Measurements from ENCODE around the gene TUBGCP3.

DNA sequence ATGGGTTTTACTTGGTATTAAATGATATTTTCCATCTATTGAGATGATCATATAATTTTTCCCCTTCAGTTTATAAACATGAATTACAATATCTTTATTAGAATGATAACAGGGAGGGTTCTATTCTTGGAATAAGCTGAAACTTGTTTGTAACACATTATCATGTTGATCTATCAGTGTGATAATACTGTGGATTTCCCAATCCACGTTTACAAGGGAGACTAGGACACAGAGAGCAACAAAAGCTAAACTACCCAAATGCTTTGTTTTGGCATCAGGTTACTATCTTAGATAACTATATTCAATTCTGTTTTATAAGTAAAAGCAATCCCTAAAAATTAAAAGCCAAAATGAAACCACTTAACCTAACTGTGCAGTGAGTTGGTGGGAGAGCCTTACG, 92.5 kb downstream of the TUBGCP3 start:
- TF ChIP-seq MXI1 (conservative IDR thresholded peaks at IDR 0.05; ENCODE audit: poor library complexity, severe bottlenecking) = no peak
- TF ChIP-seq, protein P1, sequence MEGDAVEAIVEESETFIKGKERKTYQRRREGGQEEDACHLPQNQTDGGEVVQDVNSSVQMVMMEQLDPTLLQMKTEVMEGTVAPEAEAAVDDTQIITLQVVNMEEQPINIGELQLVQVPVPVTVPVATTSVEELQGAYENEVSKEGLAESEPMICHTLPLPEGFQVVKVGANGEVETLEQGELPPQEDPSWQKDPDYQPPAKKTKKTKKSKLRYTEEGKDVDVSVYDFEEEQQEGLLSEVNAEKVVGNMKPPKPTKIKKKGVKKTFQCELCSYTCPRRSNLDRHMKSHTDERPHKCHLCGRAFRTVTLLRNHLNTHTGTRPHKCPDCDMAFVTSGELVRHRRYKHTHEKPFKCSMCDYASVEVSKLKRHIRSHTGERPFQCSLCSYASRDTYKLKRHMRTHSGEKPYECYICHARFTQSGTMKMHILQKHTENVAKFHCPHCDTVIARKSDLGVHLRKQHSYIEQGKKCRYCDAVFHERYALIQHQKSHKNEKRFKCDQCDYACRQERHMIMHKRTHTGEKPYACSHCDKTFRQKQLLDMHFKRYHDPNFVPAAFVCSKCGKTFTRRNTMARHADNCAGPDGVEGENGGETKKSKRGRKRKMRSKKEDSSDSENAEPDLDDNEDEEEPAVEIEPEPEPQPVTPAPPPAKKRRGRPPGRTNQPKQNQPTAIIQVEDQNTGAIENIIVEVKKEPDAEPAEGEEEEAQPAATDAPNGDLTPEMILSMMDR (IDR thresholded peaks at IDR 0.05; ENCODE audit: poor library complexity, severe bottlenecking) = no peak
